Colonic mucosa (tissue), 4 donors: ENCODE data around the gene PIAS4. TPM values are rescaled to one million over a fixed set of nuclear protein-coding genes. Genes with fewer than 3 reads are reported as not detected.

ENCODE experiments used
- DNase-seq: peaks from one replicate; pipeline ENCODE4 v3.0.0-alpha.2; 2020
- H3K27ac ChIP-seq: fragments of 200-600 bp; one replicate; pipeline ENCODE4 v1.8.0; 2021
- H3K27me3 ChIP-seq: fragments of 200-600 bp; one replicate; pipeline ENCODE4 v1.8.0; 2021
- H3K36me3 ChIP-seq: fragments of 200-600 bp; one replicate; pipeline ENCODE4 v1.8.0; 2021
- H3K4me1 ChIP-seq: fragments of 200-600 bp; one replicate; pipeline ENCODE4 v1.8.0; 2021; ENCODE audit warnings: mild to moderate bottlenecking
- H3K4me3 ChIP-seq: fragments of 200-600 bp; one replicate; pipeline ENCODE4 v1.8.0; 2021
- H3K9ac ChIP-seq, 2 donors: one replicate each; pipeline ENCODE4 v1.7.0; 2013; ENCODE audit warnings: control low read depth in 2 of 2, low read depth in 2 of 2, low read length in 2 of 2
- H3K9me3 ChIP-seq: fragments of 200-600 bp; one replicate; pipeline ENCODE4 v1.8.0; 2021
- intact Hi-C: fragments of 100-400 bp; cut with DNase I; formaldehyde crosslinking; loops from one replicate; pipeline ENCODE4 v1.14.1; 2022
- total RNA-seq, 2 donors: library from RNA; stranded (reverse); fragmentation: NEBNext Ultra II Directional in 1 of 2; extraction: Animal tissue kit (Norgen Biotek cat#: 25700) in 1 of 2; gene quantifications; one replicate each; pipeline ENCODE4 v1.2.1, GENCODE V29; 2021
- TF ChIP-seq, protein P1 (sequence below): fragments of 200-600 bp; IDR thresholded peaks from one replicate; pipeline ENCODE4 v1.8.0; 2022; ENCODE audit warnings: antibody characterized with exemption, mild to moderate bottlenecking
- donor health status: healthy.
- donor health status: DM: no; HTN: no; CAD: no.
- donor health status: DM: no; HTN: no; CAD: no.

Gene PIAS4
- total RNA-seq, 2 donors from 2014 or later = 29.9 to 31.5 TPM

DNA sequence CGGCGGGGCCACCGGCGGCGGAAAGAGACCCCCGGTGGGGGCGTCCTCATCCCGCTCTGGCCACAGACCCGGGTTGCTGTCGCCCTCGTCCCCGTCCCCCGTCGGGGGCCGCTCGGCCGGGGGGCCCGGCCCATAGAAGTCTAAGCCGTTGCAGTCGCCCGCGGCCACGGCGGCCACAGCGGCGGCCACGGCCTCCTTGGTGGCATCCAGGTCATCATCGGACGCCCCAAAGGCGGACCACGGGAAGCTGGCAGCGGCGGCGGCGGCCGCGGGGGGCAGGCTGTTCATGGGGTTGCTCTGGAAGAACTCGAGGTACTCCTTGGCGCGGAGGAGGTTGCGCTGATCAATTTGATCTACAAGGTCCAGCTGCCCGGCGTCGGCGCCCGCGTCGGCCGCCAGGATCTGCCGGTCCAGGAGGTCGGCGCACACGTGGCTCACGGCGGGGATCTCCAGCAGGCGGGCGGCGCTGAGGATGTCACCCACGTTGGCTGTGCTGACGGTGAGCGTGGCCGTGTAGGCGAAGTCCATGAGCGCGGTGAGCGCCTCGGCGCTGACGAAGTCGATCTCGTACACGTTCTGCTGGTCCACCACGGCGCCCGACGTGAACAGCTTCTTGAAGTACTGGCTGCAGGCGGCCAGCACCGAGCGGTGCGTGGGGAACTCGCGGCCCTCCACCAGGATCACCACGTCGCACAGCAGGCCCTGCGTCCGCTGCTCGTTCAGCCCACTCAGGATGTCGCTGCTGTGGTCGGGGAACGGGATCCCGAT lies 47.1 kb downstream of the PIAS4 start:
- intact Hi-C loops = no loop called here

DNA sequence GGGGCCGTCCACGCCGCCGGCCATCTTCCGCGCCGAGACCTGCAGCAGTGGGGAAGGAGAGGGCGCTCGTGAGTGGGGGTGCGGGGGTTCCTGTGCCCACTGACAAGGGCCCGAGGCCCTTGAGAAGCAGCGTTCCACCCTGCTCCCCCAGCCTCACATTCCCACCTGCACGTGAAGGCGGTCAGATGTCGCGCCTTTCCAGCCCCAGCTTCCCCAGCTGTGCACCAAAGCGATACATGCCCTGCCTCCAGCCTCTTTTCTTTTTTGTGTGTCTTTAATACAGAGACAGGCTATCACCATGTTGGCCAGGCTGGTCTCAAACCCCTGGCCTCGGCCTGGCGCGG lies 47.6 kb downstream of the PIAS4 start:
- TF ChIP-seq, protein P1, sequence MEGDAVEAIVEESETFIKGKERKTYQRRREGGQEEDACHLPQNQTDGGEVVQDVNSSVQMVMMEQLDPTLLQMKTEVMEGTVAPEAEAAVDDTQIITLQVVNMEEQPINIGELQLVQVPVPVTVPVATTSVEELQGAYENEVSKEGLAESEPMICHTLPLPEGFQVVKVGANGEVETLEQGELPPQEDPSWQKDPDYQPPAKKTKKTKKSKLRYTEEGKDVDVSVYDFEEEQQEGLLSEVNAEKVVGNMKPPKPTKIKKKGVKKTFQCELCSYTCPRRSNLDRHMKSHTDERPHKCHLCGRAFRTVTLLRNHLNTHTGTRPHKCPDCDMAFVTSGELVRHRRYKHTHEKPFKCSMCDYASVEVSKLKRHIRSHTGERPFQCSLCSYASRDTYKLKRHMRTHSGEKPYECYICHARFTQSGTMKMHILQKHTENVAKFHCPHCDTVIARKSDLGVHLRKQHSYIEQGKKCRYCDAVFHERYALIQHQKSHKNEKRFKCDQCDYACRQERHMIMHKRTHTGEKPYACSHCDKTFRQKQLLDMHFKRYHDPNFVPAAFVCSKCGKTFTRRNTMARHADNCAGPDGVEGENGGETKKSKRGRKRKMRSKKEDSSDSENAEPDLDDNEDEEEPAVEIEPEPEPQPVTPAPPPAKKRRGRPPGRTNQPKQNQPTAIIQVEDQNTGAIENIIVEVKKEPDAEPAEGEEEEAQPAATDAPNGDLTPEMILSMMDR = no peak
- H3K27ac ChIP-seq = no peak overlapping the region
- H3K36me3 ChIP-seq = peaks cover 13% of the 10 kb centered on the region
- H3K4me3 ChIP-seq = no peak overlapping the region
- H3K9me3 ChIP-seq = no peaks in the 10 kb centered on the region
- no peaks in the 10 kb centered on the region for H3K27me3 ChIP-seq
- H3K9ac ChIP-seq = peak overlapping the region in 1 of 2 donors; percentile 34
- H3K4me1 ChIP-seq = peaks cover 43% of the 10 kb centered on the region
- intact Hi-C loops = no loop called here
- DNase-seq = no peak

More for the DNA sequence above, 47.1 kb downstream of the PIAS4 start:
- TF ChIP-seq, protein P1 = no peak
- H3K36me3 ChIP-seq = peaks cover 13% of the 10 kb centered on the region
- H3K27me3 ChIP-seq = no peaks in the 10 kb centered on the region
- no peaks in the 10 kb centered on the region for H3K9me3 ChIP-seq
- no peak overlapping the region for H3K4me3 ChIP-seq
- peaks cover 43% of the 10 kb centered on the region for H3K4me1 ChIP-seq
- peak; percentile 28 for DNase-seq
- H3K27ac ChIP-seq = peak overlapping the region; percentile 67
- peak overlapping the region in 1 of 2 donors; percentile 34 for H3K9ac ChIP-seq

DNA sequence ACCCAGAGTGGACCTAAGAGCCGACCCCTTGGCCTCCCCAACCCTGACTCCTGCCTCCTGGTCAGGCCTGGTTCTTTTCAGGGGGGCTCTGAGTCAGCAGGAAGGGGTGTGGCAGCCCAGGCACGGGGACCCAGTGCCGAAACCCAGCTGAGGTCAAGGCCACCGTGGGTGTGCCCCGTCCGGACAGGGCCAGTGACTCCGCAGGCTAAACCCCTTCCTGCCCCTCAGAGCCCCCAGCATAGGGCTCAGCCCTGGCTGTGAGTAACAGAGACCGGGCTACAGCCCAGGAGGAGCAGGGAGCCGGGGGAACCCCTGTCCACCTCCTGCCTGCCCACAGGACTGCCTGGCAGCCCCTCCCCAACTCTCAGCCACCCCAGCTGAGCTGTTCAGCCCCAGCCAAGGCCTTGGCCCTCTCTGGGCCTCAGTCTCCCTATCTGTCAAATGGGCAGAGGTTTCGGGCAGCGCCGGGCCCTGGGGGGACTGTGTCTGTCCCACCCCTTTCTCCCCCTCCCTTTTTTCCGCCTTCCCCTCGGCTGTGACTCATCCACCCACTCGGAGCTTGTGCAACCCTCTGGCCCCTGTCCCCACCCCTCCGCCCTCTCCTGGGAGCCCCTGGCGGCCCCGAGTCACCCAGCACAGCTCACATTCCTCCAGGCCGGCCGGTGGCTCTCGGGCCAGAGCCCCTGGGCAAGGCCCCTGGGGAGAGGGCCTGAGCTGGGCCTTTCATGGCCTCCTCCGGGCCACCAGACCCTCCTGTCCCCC lies 50.6 kb downstream of the PIAS4 start:
- peak overlapping the region; percentile 99 for H3K27ac ChIP-seq
- TF ChIP-seq, protein P1 = no peak
- H3K36me3 ChIP-seq = peaks cover 13% of the 10 kb centered on the region
- peak; percentile 84 for DNase-seq
- peaks cover 62% of the 10 kb centered on the region for H3K4me1 ChIP-seq
- intact Hi-C loops = no loop called here
- H3K9ac ChIP-seq = peak overlapping the region; percentile 88 to 99
- H3K27me3 ChIP-seq = no peaks in the 10 kb centered on the region
- peak overlapping the region; percentile 72 for H3K4me3 ChIP-seq
- H3K9me3 ChIP-seq = no peaks in the 10 kb centered on the region

DNA sequence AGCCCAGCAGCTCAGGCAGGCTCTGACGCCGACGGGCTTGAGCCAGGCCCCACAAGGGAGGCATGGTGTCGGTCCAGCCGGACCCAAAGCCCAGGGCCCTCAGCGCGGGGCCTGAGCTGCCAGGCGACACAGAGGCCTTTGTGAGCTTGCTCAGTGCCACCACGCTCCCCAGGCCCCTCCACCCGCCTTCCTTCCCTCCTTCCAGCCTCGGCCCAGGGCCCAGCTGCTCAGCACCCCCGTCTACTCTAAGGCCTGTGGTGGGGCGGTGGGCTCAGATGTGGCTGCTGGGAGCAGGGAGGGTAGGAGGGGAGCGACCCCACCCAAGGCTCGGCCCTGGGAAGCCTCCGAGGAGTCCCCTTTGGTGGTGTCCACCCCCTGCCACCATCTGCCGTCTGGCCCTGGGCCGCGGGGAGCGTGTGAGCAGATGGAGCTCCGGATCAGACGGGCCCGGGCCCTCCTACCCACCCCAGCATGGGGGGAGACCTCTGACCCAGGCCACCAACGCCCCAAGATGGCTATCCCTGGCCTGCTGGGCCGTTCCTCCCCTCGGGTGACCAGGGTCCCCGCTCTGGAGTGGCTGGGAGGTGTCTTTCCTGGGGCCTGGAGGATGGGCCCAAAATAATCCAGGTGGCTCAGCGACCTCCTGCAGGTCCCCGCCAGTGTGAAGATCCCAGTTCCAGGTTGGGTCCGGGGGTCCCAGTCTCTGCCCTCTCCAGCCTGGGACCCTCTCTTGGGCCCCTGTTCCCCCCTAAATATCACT lies 51.3 kb downstream of the PIAS4 start:
- Histone ChIP-seq H3K4me3 (peak overlapping the region; percentile 72), H3K9me3 (no peaks in the 10 kb centered on the region), H3K36me3 (peaks cover 8% of the 10 kb centered on the region), H3K4me1 (peaks cover 65% of the 10 kb centered on the region), H3K27ac (peak overlapping the region; percentile 99), H3K9ac (peak overlapping the region; percentile 88 to 99), H3K27me3 (no peaks in the 10 kb centered on the region)
- peak; percentile 51 for DNase-seq
- intact Hi-C loops = no loop called here
- TF ChIP-seq, protein P1 = no peak

GRCh38 chr19:4059453-4059871 lies 51.9 kb downstream of the PIAS4 start:
- TF ChIP-seq, protein P1 = no peak
- Histone ChIP-seq H3K4me1 (peaks cover 65% of the 10 kb centered on the region), H3K27me3 (no peaks in the 10 kb centered on the region), H3K9ac (peak overlapping the region; percentile 88 to 99), H3K9me3 (no peaks in the 10 kb centered on the region), H3K4me3 (peak overlapping the region; percentile 72), H3K27ac (peak overlapping the region; percentile 99), H3K36me3 (peaks cover 2% of the 10 kb centered on the region)
- intact Hi-C loops = no loop called here
- peak; percentile 86 for DNase-seq
